Stromal cell of bone marrow (primary cell): Measurements from ENCODE around the gene IFI6.
"Not testable (repeated sequence)": the region's sequence is repeated elsewhere in the genome, so short reads cannot be mapped to it uniquely, and the experiment has no call there.

Source experiments
- DNase-seq: peaks from one replicate; pipeline ENCODE4 v3.0.0-alpha.2; 2012; ENCODE audit warnings: low read depth

IFI6 gene, protein sequence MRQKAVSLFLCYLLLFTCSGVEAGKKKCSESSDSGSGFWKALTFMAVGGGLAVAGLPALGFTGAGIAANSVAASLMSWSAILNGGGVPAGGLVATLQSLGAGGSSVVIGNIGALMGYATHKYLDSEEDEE

DNA sequence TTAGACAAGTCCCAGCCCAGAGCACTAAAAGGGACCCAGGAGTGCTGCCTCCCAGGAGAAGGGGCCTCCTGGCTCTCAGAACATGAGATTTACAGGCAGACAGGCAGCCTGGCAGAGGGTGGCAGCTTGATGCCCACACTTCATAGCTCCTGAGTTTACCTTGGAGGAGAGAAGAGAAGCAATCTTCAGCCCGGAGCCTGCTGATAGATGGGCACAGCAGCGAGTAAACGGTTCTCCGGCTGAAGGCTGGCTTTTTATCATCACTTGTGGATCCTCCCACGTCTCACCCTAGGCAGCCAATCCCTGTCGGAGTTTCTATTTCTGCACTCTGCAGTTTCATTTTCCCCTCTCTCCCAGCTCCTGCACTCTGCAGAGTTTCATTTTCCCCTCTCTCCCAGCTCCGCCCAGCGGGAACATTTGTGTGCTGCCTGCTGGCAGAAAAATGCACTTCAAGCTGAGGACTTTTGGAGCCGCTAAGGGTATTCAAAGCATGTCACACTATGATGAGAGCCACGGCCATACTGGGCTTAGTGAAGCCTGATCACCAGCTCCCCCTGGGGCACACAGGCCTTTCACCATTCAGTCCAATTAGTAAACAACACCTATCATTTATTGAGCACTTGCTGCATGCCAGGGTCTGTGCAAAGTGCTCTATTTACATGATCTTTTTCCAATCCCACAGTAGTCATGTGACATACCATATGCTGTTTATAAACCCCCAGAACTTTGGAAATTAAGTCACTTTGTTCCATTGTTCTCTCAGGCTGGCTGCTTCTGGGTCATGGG lies at the start of gene IFI6:
Gene IFI6 (minus strand): TSS at position 229 of the 786 bp plus-strand sequence. CDS start 2,878 bp downstream, outside the sequence.
- DNase-seq = peak; percentile 96

GRCh38 chr1:27719286-27720251 lies 47.6 kb upstream of the IFI6 start:
- no peak for DNase-seq

- DNase-seq = no peak
Measured at GRCh38 chr1:27716262-27716895, 44.4 kb upstream of the IFI6 start.

- no peak for DNase-seq
Measured at GRCh38 chr1:27713869-27714513, 42.0 kb upstream of the IFI6 start.

DNA sequence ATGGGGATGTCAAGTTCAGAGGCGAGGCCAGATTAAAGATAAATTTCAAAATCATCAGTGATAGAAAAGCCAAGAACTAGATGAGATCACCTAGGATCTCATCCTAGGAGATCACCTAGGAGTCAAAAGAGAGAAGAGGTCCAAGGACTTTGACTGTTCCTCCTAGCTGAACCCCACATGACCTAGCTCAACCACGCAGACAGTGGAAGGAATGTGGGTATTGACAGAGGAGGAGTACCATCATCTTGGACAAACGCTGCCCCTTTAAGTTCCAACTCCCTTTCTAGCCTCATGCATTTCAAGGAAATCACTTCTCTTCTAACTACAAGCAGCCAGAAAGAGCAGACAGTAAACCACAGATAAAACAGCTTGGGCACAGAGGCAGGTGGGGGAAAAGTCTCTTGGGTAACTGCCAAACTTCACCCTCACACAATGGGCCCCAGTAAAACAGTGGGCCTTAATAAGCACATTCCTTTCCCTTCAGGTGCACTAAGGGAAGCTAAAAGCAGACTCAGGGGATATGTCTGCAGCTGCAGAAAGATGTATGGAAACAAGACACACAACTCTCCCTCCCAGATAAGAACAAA lies 41.2 kb upstream of the IFI6 start:
- no peak for DNase-seq

- no peak for DNase-seq
Measured at GRCh38 chr1:27710574-27710973, 38.6 kb upstream of the IFI6 start.

DNA sequence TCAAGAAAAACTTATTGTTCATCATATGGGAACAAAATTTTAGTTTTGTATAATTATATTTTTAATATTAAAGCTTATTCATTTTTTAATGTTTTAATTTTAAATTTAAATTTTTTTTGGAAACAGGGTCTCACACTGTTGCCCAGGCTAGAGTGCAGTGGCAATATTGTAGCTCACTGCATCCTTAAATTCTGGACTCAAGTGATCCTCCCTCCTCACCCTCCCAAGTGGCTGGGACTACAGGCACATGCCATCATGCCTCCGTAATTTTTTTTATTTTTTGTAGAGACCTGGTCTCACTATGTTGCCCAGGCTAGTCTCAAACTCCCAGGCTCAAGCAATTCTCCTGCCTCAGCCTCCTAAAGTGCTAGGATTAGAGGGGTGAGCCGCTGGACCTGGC lies 33.6 kb upstream of the IFI6 start:
- no peak for DNase-seq

GRCh38 chr1:27704958-27705357 lies 33.0 kb upstream of the IFI6 start:
- DNase-seq = no peak

GRCh38 chr1:27696835-27697234 lies 24.8 kb upstream of the IFI6 start:
- DNase-seq = not testable (repeated sequence)

GRCh38 chr1:27690183-27690582 lies 18.2 kb upstream of the IFI6 start:
- DNase-seq = no peak

DNA sequence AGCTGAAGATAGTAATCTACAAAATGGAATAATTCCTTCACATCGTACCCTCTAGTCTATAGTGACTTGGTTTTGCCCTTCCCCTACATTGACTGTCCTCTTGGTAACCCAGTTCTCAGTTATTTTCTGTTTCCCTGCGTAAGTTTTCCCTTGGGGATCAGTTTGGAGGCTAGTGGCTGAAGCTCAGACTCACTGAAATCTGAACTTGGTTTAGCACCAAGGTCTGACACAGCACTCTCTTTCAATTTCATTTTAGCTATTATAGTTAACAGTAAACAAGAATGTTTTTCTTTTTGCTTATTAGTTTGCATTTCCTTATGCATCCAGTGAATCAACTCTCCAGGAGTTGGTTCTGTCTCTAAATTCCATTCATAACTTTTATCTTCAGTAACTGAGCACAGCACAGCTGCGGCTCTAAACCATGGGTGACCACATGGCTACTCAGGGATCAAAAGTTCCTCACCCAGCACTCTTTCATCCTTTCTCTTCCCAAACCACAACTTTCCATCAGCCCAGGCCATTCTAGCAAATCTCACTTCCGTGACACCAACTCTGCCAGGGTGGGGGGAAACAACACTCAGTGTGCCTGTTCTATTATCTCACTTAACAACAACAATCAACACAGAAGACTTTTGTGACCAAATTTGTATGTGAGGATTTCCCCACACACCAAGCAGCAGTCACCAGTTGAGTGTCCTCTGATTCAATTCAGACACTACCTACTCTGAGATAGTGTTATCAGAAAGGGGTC lies 17.6 kb upstream of the IFI6 start:
- peak; percentile 54 for DNase-seq

- no peak for DNase-seq
Measured at GRCh38 chr1:27687906-27688305, 15.9 kb upstream of the IFI6 start.

GRCh38 chr1:27686223-27686990 lies 14.4 kb upstream of the IFI6 start:
- no peak for DNase-seq

DNA sequence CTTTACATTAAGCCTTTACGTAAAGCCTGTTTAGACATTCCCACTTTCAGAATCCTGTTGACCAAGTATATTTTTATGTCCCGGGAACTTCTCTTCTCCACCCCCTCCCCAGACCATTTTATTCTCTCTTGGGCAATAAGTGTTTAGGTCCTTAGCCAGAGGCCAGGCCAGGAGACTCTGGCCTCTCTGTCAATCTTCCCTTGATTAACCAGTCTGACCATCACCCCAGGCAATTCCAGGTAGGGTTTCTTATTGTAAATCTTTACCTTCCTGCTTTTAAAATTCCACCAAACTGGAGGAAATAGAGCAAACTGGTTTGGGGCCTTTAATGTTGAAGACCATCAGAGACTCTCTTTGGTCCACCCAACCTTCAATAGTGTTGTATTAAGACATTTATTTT lies 12.2 kb upstream of the IFI6 start:
- no peak for DNase-seq

GRCh38 chr1:27682351-27682944 lies 10.5 kb upstream of the IFI6 start:
- no peak for DNase-seq

- not testable (repeated sequence) for DNase-seq
Measured at GRCh38 chr1:27681580-27681979, 9.6 kb upstream of the IFI6 start.

DNA sequence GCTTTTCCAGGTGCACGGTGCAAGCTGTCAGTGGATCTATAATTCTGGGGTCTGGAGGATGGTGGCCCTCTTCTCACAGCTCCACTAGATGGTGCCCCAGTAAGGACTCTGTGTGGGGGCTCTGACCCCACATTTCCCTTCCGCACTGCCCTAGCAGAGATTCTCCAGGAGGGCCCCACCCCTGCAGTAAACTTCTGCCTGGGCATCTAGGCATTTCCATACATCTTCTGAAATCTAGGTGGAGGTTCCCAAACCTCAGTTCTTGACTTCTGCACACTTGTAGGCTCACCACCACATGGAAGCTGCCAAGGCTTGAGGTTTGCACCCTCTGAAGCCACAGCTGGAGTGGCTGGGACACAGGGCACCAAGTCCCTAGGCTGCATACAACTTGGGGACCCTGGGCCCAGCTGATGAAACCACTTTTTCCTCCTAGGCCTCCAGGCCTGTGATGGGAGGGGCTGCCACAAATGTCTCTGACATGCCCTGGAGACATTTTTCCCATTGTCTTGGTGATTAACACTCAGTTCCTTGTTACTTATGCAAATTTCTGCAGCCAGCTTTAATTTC lies 8.3 kb upstream of the IFI6 start:
- DNase-seq = not testable (repeated sequence)

DNA sequence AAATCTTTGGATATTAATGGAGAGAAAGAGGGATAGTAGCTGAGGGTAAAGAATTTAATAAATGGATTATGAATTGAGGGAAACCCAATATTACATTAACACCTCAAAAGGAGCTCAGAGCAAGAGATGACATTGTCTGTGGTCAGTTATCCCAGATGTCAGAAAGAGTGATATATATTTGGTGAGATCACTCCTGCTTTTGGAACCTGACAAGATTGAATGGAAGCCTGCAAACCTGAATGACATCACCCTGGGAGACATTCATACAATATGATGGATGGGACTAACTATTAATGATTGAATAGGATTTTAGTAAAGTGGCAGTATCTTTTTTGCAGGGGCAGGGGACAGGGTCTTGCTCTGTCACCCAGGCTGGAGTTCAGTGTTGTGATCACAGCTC lies 6.8 kb upstream of the IFI6 start:
- DNase-seq = no peak

- DNase-seq = no peak
Measured at GRCh38 chr1:27676410-27676809, 4.4 kb upstream of the IFI6 start.
